WTC11 (cell line): ENCODE results near the gene OR51A4. TPM values are rescaled to one million over a fixed set of nuclear protein-coding genes. Genes with fewer than 3 reads are reported as not detected.

ENCODE experiments used
- ATAC-seq: fragments of 200-7000 bp; cut with Tn5 transposase; 2 replicates; pipeline ENCODE4 v1.10.0; 2021; ENCODE audit warnings: mild to moderate bottlenecking, moderate library complexity
- CTCF ChIA-PET: fragments of 300-600 bp; sonication (Branson Sonifier 250); formaldehyde crosslinking; loops from one replicate; lab custom pipeline; 2021; ENCODE audit warnings: antibody characterized with exemption; lab: Charles Lee
- POLR2A ChIA-PET: fragments of 350-600 bp; sonication (Branson Sonifier 250); formaldehyde crosslinking; loops from one replicate; lab custom pipeline; 2021; ENCODE audit warnings: antibody characterized with exemption; lab: Charles Lee
- DNase-seq: peaks from one replicate; pipeline ENCODE4 v3.0.0; 2021; ENCODE audit warnings: low spot score
- H3K27ac Mint-ChIP-seq: 2 replicates; pipeline ENCODE4 v1.8.0; 2021; ENCODE audit warnings: mixed read lengths
- H3K27me3 Mint-ChIP-seq: 2 replicates; pipeline ENCODE4 v1.8.0; 2021; ENCODE audit warnings: low read depth, mild to moderate bottlenecking, moderate library complexity, mixed read lengths
- H3K36me3 Mint-ChIP-seq: 2 replicates; pipeline ENCODE4 v1.8.0; 2021; ENCODE audit warnings: mixed read lengths
- H3K4me1 Mint-ChIP-seq: 2 replicates; pipeline ENCODE4 v1.8.0; 2022; ENCODE audit warnings: mixed read lengths
- H3K4me3 Mint-ChIP-seq: 2 replicates; pipeline ENCODE4 v1.8.0; 2021; ENCODE audit warnings: mild to moderate bottlenecking, moderate library complexity, mixed read lengths
- H3K9me3 Mint-ChIP-seq: 2 replicates; pipeline ENCODE4 v1.8.0; 2021; ENCODE audit warnings: mixed read lengths
- ARID4B ChIP-seq: sonication (generic); formaldehyde crosslinking; IDR thresholded peaks from 2 replicates; pipeline ENCODE4 v1.8.0; 2023; ENCODE audit warnings: missing genetic modification reagents, mild to moderate bottlenecking, borderline replicate concordance
- ATF6 ChIP-seq: sonication (generic); formaldehyde crosslinking; IDR thresholded peaks from 2 replicates; pipeline ENCODE4 v1.8.1; 2023; ENCODE audit warnings: mild to moderate bottlenecking, missing genetic modification reagents
- E2F1 ChIP-seq: sonication (generic); formaldehyde crosslinking; IDR thresholded peaks from 2 replicates; pipeline ENCODE4 v1.8.0; 2022; ENCODE audit warnings: mild to moderate bottlenecking, missing genetic modification reagents
- ETV6 ChIP-seq: sonication (generic); formaldehyde crosslinking; IDR thresholded peaks from 2 replicates; pipeline ENCODE4 v1.8.1; 2022; ENCODE audit warnings: mild to moderate bottlenecking, missing genetic modification reagents
- GABPB1 ChIP-seq: sonication (generic); formaldehyde crosslinking; IDR thresholded peaks from 2 replicates; pipeline ENCODE4 v1.8.1; 2023; ENCODE audit warnings: mild to moderate bottlenecking, missing genetic modification reagents
- IRF2 ChIP-seq: sonication (generic); formaldehyde crosslinking; IDR thresholded peaks from 2 replicates; pipeline ENCODE4 v1.8.0; 2022; ENCODE audit warnings: low read depth, missing genetic modification reagents, borderline replicate concordance
- PRRX2 ChIP-seq: fragments of 250-450 bp; sonication (Bioruptor Pico); IDR thresholded peaks from 2 replicates; pipeline ENCODE4 v1.8.0; 2021; ENCODE audit warnings: mild to moderate bottlenecking
- SOX15 ChIP-seq: fragments of 250-450 bp; sonication (Bioruptor Pico); IDR thresholded peaks from 2 replicates; pipeline ENCODE4 v1.9.0; 2021; ENCODE audit warnings: mild to moderate bottlenecking
- total RNA-seq: library from RNA; stranded (reverse); gene quantifications from 3 replicates; pipeline ENCODE4 v1.2.3, GENCODE V29; 2021
- TF ChIP-seq, protein P1 (sequence below): sonication (generic); formaldehyde crosslinking; IDR thresholded peaks from 2 replicates; pipeline ENCODE4 v1.8.1; 2023; ENCODE audit warnings: mild to moderate bottlenecking, missing genetic modification reagents, moderate library complexity
- TF ChIP-seq, protein P2 (sequence below): sonication (generic); formaldehyde crosslinking; IDR thresholded peaks from 2 replicates; pipeline ENCODE4 v1.8.0; 2023; ENCODE audit warnings: mild to moderate bottlenecking, missing genetic modification reagents
- TF ChIP-seq, protein P3 (sequence below): sonication (generic); formaldehyde crosslinking; IDR thresholded peaks from 2 replicates; pipeline ENCODE4 v1.8.0; 2022; ENCODE audit warnings: mild to moderate bottlenecking, missing genetic modification reagents
- TF ChIP-seq, protein P4 (sequence below): sonication (generic); formaldehyde crosslinking; IDR thresholded peaks from 2 replicates; pipeline ENCODE4 v1.8.0; 2022; ENCODE audit warnings: missing genetic modification reagents

The OR51A4 gene
- total RNA-seq, 1 experiment from 2014 or later, result not detected

GRCh38 chr11:4916581-4916980, 30.8 kb downstream of the OR51A4 start:
- DNase-seq (no peak), ATAC-seq (no peak)
- Mint-ChIP-seq H3K4me3 (no peak overlapping the region), H3K36me3 (no peaks in the 10 kb centered on the region)
- TF ChIP-seq, protein P1, sequence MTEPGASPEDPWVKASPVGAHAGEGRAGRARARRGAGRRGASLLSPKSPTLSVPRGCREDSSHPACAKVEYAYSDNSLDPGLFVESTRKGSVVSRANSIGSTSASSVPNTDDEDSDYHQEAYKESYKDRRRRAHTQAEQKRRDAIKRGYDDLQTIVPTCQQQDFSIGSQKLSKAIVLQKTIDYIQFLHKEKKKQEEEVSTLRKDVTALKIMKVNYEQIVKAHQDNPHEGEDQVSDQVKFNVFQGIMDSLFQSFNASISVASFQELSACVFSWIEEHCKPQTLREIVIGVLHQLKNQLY (CRISPR knock-in tag), result no peak
- TF ChIP-seq, protein P2, sequence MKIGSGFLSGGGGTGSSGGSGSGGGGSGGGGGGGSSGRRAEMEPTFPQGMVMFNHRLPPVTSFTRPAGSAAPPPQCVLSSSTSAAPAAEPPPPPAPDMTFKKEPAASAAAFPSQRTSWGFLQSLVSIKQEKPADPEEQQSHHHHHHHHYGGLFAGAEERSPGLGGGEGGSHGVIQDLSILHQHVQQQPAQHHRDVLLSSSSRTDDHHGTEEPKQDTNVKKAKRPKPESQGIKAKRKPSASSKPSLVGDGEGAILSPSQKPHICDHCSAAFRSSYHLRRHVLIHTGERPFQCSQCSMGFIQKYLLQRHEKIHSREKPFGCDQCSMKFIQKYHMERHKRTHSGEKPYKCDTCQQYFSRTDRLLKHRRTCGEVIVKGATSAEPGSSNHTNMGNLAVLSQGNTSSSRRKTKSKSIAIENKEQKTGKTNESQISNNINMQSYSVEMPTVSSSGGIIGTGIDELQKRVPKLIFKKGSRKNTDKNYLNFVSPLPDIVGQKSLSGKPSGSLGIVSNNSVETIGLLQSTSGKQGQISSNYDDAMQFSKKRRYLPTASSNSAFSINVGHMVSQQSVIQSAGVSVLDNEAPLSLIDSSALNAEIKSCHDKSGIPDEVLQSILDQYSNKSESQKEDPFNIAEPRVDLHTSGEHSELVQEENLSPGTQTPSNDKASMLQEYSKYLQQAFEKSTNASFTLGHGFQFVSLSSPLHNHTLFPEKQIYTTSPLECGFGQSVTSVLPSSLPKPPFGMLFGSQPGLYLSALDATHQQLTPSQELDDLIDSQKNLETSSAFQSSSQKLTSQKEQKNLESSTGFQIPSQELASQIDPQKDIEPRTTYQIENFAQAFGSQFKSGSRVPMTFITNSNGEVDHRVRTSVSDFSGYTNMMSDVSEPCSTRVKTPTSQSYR (CRISPR knock-in tag), result no peak
- no peak for TF ChIP-seq GABPB1 (CRISPR knock-in tag)
- TF ChIP-seq PRRX2 (CRISPR knock-in tag), result no peak
- TF ChIP-seq ARID4B (CRISPR knock-in tag), result no peak
- TF ChIP-seq SOX15, result no peak
- TF ChIP-seq ETV6 (CRISPR knock-in tag), result no peak
- no peak for TF ChIP-seq ATF6 (CRISPR knock-in tag)
- TF ChIP-seq E2F1 (CRISPR knock-in tag), result no peak
- TF ChIP-seq, protein P3, sequence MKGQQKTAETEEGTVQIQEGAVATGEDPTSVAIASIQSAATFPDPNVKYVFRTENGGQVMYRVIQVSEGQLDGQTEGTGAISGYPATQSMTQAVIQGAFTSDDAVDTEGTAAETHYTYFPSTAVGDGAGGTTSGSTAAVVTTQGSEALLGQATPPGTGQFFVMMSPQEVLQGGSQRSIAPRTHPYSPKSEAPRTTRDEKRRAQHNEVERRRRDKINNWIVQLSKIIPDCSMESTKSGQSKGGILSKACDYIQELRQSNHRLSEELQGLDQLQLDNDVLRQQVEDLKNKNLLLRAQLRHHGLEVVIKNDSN (CRISPR knock-in tag), result no peak
- TF ChIP-seq IRF2 (CRISPR knock-in tag), result no peak
- TF ChIP-seq, protein P4, sequence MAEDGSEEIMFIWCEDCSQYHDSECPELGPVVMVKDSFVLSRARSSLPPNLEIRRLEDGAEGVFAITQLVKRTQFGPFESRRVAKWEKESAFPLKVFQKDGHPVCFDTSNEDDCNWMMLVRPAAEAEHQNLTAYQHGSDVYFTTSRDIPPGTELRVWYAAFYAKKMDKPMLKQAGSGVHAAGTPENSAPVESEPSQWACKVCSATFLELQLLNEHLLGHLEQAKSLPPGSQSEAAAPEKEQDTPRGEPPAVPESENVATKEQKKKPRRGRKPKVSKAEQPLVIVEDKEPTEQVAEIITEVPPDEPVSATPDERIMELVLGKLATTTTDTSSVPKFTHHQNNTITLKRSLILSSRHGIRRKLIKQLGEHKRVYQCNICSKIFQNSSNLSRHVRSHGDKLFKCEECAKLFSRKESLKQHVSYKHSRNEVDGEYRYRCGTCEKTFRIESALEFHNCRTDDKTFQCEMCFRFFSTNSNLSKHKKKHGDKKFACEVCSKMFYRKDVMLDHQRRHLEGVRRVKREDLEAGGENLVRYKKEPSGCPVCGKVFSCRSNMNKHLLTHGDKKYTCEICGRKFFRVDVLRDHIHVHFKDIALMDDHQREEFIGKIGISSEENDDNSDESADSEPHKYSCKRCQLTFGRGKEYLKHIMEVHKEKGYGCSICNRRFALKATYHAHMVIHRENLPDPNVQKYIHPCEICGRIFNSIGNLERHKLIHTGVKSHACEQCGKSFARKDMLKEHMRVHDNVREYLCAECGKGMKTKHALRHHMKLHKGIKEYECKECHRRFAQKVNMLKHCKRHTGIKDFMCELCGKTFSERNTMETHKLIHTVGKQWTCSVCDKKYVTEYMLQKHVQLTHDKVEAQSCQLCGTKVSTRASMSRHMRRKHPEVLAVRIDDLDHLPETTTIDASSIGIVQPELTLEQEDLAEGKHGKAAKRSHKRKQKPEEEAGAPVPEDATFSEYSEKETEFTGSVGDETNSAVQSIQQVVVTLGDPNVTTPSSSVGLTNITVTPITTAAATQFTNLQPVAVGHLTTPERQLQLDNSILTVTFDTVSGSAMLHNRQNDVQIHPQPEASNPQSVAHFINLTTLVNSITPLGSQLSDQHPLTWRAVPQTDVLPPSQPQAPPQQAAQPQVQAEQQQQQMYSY, result no peak
- TF ChIP-seq, all 79 proteins: peak for 0
- Mint-ChIP-seq H3K27ac (no peak overlapping the region), H3K27me3 (no peaks in the 10 kb centered on the region), H3K9me3 (no peaks in the 10 kb centered on the region), H3K4me1 (no peaks in the 10 kb centered on the region)
- CTCF ChIA-PET, result no interaction called here
- POLR2A ChIA-PET, result interaction anchor here (0.6 kb wide), 1 partner anchor 100 kb away, joined by 8 read pairs; no protein-coding TSS in a partner anchor
